IMR-90 (cell line): ENCODE results near the gene MARK4. TPM values are rescaled to one million over a fixed set of nuclear protein-coding genes. Genes with fewer than 3 reads are reported as not detected.

Experiments
- ATAC-seq: fragments of 200-7000 bp; cut with Tn5 transposase; 2 replicates; pipeline ENCODE4 v1.9.1; 2020; ENCODE audit warnings: low read depth, mild to moderate bottlenecking, moderate library complexity
- BruUV-seq: library from RNA; stranded (reverse); fragments of 400-500 nt; replicated peaks from 2 replicates; lab custom pipeline; 2021; lab: Mats Ljungman, UMichigan
- CTCF ChIA-PET: fragments of 300-600 bp; formaldehyde crosslinking; extraction: SDS; loops from one replicate; lab custom pipeline; 2021; ENCODE audit warnings: antibody characterized with exemption; lab: Yijun Ruan, JAX
- POLR2A ChIA-PET: fragments of 300-600 bp; sonication (Branson Sonifier 250); formaldehyde crosslinking; loops from one replicate; lab custom pipeline; 2022; ENCODE audit warnings: antibody characterized with exemption; ENCODE audit not compliant: unreplicated experiment; lab: Charles Lee
- DNase-seq: peaks from one replicate; pipeline ENCODE4 v3.0.0; 2013
- H2AFZ ChIP-seq: replicated peaks from 2 replicates; pipeline ENCODE3; 2013; ENCODE audit warnings: low read length, mild to moderate bottlenecking; ENCODE audit not compliant: poor library complexity
- H2AK5ac ChIP-seq: 2 replicates; pipeline ENCODE4 v1.6.1; 2013; ENCODE audit warnings: low read depth, low read length, inconsistent platforms
- H2AK9ac ChIP-seq: replicated peaks from 2 replicates; pipeline ENCODE3; 2013; ENCODE audit warnings: mild to moderate bottlenecking, low read depth, low read length, moderate library complexity; ENCODE audit not compliant: poor library complexity
- H2BK120ac ChIP-seq: 2 replicates; pipeline ENCODE4 v1.6.1; 2013; ENCODE audit warnings: low read depth, low read length, inconsistent platforms
- H2BK15ac ChIP-seq: 3 replicates; pipeline ENCODE4 v1.6.1; 2013; ENCODE audit warnings: low read depth, low read length, inconsistent platforms
- H2BK20ac ChIP-seq: 2 replicates; pipeline ENCODE4 v1.6.1; 2013; ENCODE audit warnings: low read depth, mild to moderate bottlenecking, inconsistent platforms, low read length, moderate library complexity
- H2BK5ac ChIP-seq: 2 replicates; pipeline ENCODE4 v1.6.1; 2013; ENCODE audit warnings: mild to moderate bottlenecking, low read depth, low read length, inconsistent platforms; ENCODE audit not compliant: poor library complexity, severe bottlenecking
- H3K14ac ChIP-seq: replicated peaks from 2 replicates; pipeline ENCODE4 v1.6.1; 2013; ENCODE audit warnings: low read depth, low read length, inconsistent platforms
- H3K18ac ChIP-seq: 2 replicates; pipeline ENCODE4 v1.6.1; 2013; ENCODE audit warnings: low read depth, low read length, control low read depth
- H3K23ac ChIP-seq: 2 replicates; pipeline ENCODE4 v1.6.1; 2013; ENCODE audit warnings: low read depth, low read length, inconsistent platforms
- H3K27ac ChIP-seq: 2 replicates; pipeline ENCODE4 v1.5.1; 2013; ENCODE audit warnings: mild to moderate bottlenecking, control low read depth, low read length; ENCODE audit not compliant: insufficient read depth
- H3K27me3 ChIP-seq: 2 replicates; pipeline ENCODE4 v1.6.1; 2013; ENCODE audit warnings: low read length; ENCODE audit not compliant: control insufficient read depth, insufficient read depth
- H3K36me3 ChIP-seq: 2 replicates; pipeline ENCODE4 v1.6.1; 2013; ENCODE audit warnings: low read length, mixed read lengths; ENCODE audit not compliant: control insufficient read depth, insufficient read depth
- H3K4ac ChIP-seq: 2 replicates; pipeline ENCODE4 v1.6.1; 2013; ENCODE audit warnings: low read depth, low read length, inconsistent platforms
- H3K4me1 ChIP-seq: 2 replicates; pipeline ENCODE4 v1.6.1; 2013; ENCODE audit warnings: low read length, mixed read lengths; ENCODE audit not compliant: control insufficient read depth, insufficient read depth
- H3K4me2 ChIP-seq: 2 replicates; pipeline ENCODE4 v1.6.1; 2013; ENCODE audit warnings: low read depth, mild to moderate bottlenecking, control low read depth, low read length, moderate library complexity
- H3K4me3 ChIP-seq: 2 replicates; pipeline ENCODE4 v1.5.1; 2013; ENCODE audit warnings: low read depth, mild to moderate bottlenecking, control low read depth, low read length, moderate library complexity; ENCODE audit not compliant: insufficient read depth
- H3K56ac ChIP-seq: 2 replicates; pipeline ENCODE4 v1.6.1; 2013; ENCODE audit warnings: low read length, inconsistent platforms; ENCODE audit not compliant: insufficient read depth; ENCODE audit errors: extremely low read depth
- H3K79me1 ChIP-seq, 2 experiments: 2 replicates each; pipeline ENCODE4 v1.6.1; 2013; ENCODE audit warnings: low read length in 2 of 2, inconsistent platforms in 1 of 2, low read depth in 1 of 2
- H3K9ac ChIP-seq: 2 replicates; pipeline ENCODE4 v1.6.1; 2013; ENCODE audit warnings: low read depth, low read length, control low read depth
- H3K9me1 ChIP-seq: 2 replicates; pipeline ENCODE4 v1.6.1; 2013; ENCODE audit warnings: low read length, inconsistent platforms; ENCODE audit not compliant: insufficient read depth
- H3K9me3 ChIP-seq: 2 replicates; pipeline ENCODE4 v1.6.1; 2013; ENCODE audit warnings: low read length; ENCODE audit not compliant: control insufficient read depth, insufficient read depth
- H4K20me1 ChIP-seq: 2 replicates; pipeline ENCODE4 v1.6.1; 2013; ENCODE audit warnings: low read length, inconsistent platforms; ENCODE audit not compliant: insufficient read depth
- H4K5ac ChIP-seq: 2 replicates; pipeline ENCODE4 v1.6.1; 2013; ENCODE audit warnings: mild to moderate bottlenecking, low read depth, low read length, control low read depth
- H4K8ac ChIP-seq, 2 experiments: 2 replicates each; pipeline ENCODE4 v1.6.1; 2013; ENCODE audit warnings: low read depth in 2 of 2, low read length in 2 of 2, control low read depth in 1 of 2, inconsistent platforms in 1 of 2
- H4K91ac ChIP-seq: 2 replicates; pipeline ENCODE4 v1.6.1; 2013; ENCODE audit warnings: low read depth, low read length, inconsistent platforms; ENCODE audit not compliant: insufficient read depth
- BHLHE40 ChIP-seq: fragments of 150-350 bp; IDR thresholded peaks from 2 replicates; pipeline ENCODE4 v1.6.1; 2016; ENCODE audit warnings: mild to moderate bottlenecking, low read depth, low read length
- CEBPB ChIP-seq: IDR thresholded peaks from 2 replicates; pipeline ENCODE4 v1.6.1; 2012; ENCODE audit warnings: low read depth, low read length, improper control_type of control experiment
- CHD1 ChIP-seq: IDR thresholded peaks from 2 replicates; pipeline ENCODE4 v1.6.1; 2012; ENCODE audit warnings: low read depth, low read length, improper control_type of control experiment
- ELK1 ChIP-seq: fragments of 150-350 bp; IDR thresholded peaks from 2 replicates; pipeline ENCODE4 v1.6.1; 2016; ENCODE audit warnings: low read depth, mild to moderate bottlenecking, low read length, moderate library complexity, borderline replicate concordance
- FOS ChIP-seq: fragments of 150-350 bp; IDR thresholded peaks from 2 replicates; pipeline ENCODE4 v1.6.1; 2016; ENCODE audit warnings: low read depth, low read length
- MAFK ChIP-seq: IDR thresholded peaks from 2 replicates; pipeline ENCODE4 v1.6.1; 2012; ENCODE audit warnings: low read depth, low read length, improper control_type of control experiment
- MAZ ChIP-seq: IDR thresholded peaks from 2 replicates; pipeline ENCODE4 v1.6.1; 2012; ENCODE audit warnings: low read depth, mild to moderate bottlenecking, low read length, improper control_type of control experiment, moderate library complexity, borderline replicate concordance
- MXI1 ChIP-seq: IDR thresholded peaks from 2 replicates; pipeline ENCODE4 v1.6.1; 2012; ENCODE audit warnings: low read depth, mild to moderate bottlenecking, low read length, moderate library complexity, borderline replicate concordance
- RCOR1 ChIP-seq: IDR thresholded peaks from 2 replicates; pipeline ENCODE4 v1.6.1; 2012; ENCODE audit warnings: mild to moderate bottlenecking, low read length, improper control_type of control experiment; ENCODE audit not compliant: insufficient replicate concordance
- RFX5 ChIP-seq: IDR thresholded peaks from 2 replicates; pipeline ENCODE4 v1.8.0; 2012; ENCODE audit warnings: low read depth, mild to moderate bottlenecking, low read length, moderate library complexity
- SMC3 ChIP-seq: fragments of 150-350 bp; IDR thresholded peaks from 2 replicates; pipeline ENCODE4 v1.6.1; 2016; ENCODE audit warnings: low read depth, mild to moderate bottlenecking, antibody characterized with exemption, low read length, moderate library complexity
- WGBS, 2 experiments: methylation state at CpG; one replicate each; pipeline versions ENCODE4 v1.1.5 to v1.1.7; 2013; ENCODE audit warnings: missing lambda C conversion rate in 2 of 2; ENCODE audit not compliant: insufficient read length in 1 of 2; ENCODE audit errors: extremely low coverage in 2 of 2; 5-methylcytosine and 5-hydroxymethylcytosine counted together
- dilution Hi-C: fragments of 300-500 bp; cut with HindIII; formaldehyde crosslinking; loops from one replicate; pipeline ENCODE4 v1.14.3; 2018; ENCODE audit warnings: low sequenced_read_pairs; ENCODE audit not compliant: unreplicated experiment
- in situ Hi-C: fragments of 300-500 bp; cut with MboI; formaldehyde crosslinking; loops from 3 replicates; pipeline ENCODE4 v1.14.3; 2019; ENCODE audit warnings: low sequenced_read_pairs, inconsistent platforms, mixed read lengths
- intact Hi-C: fragments of 100-400 bp; cut with micrococcal nuclease; formaldehyde crosslinking; loops from 2 replicates; pipeline ENCODE4 v1.10.0; 2022
- polyA plus RNA-seq, 3 experiments: library from polyadenylated mRNA; depleted of rRNA; stranded (reverse); fragments of >200 nt; gene quantifications; 2 replicates each; pipeline ENCODE4 v1.2.3, GENCODE V29; 2012; ENCODE audit warnings: low replicate concordance in 1 of 3
- total RNA-seq: library from RNA; depleted of rRNA; stranded (reverse); fragments of >200 nt; gene quantifications from 2 replicates; pipeline ENCODE4 v1.2.3, GENCODE V29; 2012

MARK4 gene
- total and polyA plus RNA-seq, 2 of the 4 experiments (the other 2 are of a cell fraction): 11.3 to 20.7 TPM

- H2AK9ac ChIP-seq: no peak overlapping the region
- intact Hi-C loops (no loop called here), dilution Hi-C loops (no loop called here), in situ Hi-C loops (no loop called here)
- no peak overlapping the region for H4K91ac ChIP-seq
- H3K14ac ChIP-seq: no peak overlapping the region
- no peak overlapping the region for H4K5ac ChIP-seq
- H3K9ac ChIP-seq: no peak overlapping the region
- no peak for DNase-seq
- H2BK15ac ChIP-seq: no peak overlapping the region
- H3K27ac ChIP-seq: no peak overlapping the region
- no peak overlapping the region for H3K18ac ChIP-seq
- H3K27me3 ChIP-seq: no peaks in the 10 kb centered on the region
- no TSS peak for BruUV-seq
- POLR2A ChIA-PET: no interaction called here
- peaks cover 0 to 8% of the 10 kb centered on the region in 2 experiments; a peak in 1 of 4 replicates for H3K79me1 ChIP-seq
- TF ChIP-seq FOS (no peak), MAZ (no peak), CEBPB (no peak), RCOR1 (no peak), MXI1 (no peak), MAFK (no peak), BHLHE40 (no peak), SMC3 (no peak), RFX5 (no peak), ELK1 (no peak), CHD1 (no peak)
- H2BK120ac ChIP-seq: no peak overlapping the region
- CTCF ChIA-PET: no interaction called here
- no peak for ATAC-seq
- H3K9me3 ChIP-seq: no peaks in the 10 kb centered on the region
- H2AK5ac ChIP-seq: no peak overlapping the region
- no peak overlapping the region for H3K4me3 ChIP-seq
- 92% methylated on average over 12 of the region's 19 CpGs; no CpG with 5 or more reads in 1 of the 2 experiments for WGBS, 2 experiments
- no peak overlapping the region for H2BK5ac ChIP-seq
- H3K4me1 ChIP-seq: peaks cover under 1% of the 10 kb centered on the region; the same call in 1 of the 2 replicates
- H2AFZ ChIP-seq: no peak overlapping the region
- no peak overlapping the region for H3K23ac ChIP-seq
- peaks cover 5% of the 10 kb centered on the region; the same call in 1 of the 2 replicates for H4K20me1 ChIP-seq
- no peak overlapping the region for H4K8ac ChIP-seq
- H3K4ac ChIP-seq: no peak overlapping the region
- no peak overlapping the region for H2BK20ac ChIP-seq
- no peak overlapping the region for H3K56ac ChIP-seq
- 0 out of 2 replicates have a peak, but pooled peaks cover 3% of the 10 kb centered on the region for H3K9me1 ChIP-seq
- H3K4me2 ChIP-seq: no peak overlapping the region
- H3K36me3 ChIP-seq: peaks cover 48% of the 10 kb centered on the region
These were observed 29.4 kb downstream of the MARK4 start for GRCh38 chr19:45280471-45280961.
